Measurements from ENCODE around the gene RYR2.

The RYR2 gene

DNA sequence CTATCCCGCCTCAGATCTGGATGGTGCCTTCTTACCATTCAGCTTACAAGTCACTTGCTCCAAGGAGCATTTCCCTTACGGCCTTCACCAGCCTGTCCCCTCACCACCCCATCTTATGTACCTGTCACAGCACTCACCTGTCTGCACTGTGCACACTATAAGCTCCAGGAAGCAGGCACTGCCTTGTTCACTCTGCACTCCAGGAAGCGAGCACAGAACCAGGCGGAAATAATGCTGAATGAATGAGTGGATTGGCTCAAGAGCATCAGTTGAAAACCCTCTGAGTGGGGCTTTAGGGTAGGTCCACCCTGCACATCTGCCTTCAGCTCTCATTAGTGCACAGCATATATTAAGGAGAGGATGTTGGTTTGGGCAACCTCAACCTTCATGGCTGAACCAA, 8.9 kb upstream of the RYR2 start:
- DNase-seq: no peak

DNA sequence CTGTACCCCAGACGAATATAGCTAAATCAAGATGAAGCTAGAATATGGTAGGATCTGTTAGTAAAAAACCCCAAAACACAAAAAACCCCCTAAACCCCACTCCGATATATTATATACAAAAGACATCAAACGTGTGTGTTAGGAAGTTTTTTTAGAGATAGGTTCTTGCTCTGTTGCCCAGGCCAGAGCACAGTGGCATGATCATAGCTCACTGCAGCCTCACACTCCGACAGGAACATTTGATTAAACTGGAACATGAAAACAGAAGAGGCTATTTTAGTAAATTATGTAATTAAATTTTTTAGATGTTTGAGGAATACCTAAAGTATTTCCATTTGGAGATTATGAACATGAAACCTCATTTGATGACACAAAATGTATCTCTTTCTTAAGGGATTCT, 8.2 kb upstream of the RYR2 start:
- no peak for DNase-seq

DNA sequence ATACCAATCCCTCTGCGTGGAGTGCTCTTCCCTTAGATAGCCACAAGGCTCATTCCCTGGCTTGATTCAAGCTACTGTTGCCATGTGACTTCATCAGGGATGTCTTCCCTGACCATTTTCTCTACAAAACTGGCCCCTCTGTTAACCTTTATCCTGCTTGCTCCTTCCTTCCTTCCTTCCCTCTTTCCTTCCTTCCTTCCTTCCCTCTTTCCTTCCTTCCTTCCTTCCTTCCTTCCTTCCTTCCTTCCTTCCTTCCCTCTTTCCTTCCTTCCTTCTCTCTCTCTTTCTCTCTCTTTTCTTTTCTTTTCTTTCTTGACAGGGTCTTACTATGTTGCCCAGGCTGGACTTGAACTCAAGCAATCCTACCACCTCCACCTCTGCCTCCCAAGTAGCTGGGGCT, 6.2 kb upstream of the RYR2 start:
- DNase-seq: no peak

DNA sequence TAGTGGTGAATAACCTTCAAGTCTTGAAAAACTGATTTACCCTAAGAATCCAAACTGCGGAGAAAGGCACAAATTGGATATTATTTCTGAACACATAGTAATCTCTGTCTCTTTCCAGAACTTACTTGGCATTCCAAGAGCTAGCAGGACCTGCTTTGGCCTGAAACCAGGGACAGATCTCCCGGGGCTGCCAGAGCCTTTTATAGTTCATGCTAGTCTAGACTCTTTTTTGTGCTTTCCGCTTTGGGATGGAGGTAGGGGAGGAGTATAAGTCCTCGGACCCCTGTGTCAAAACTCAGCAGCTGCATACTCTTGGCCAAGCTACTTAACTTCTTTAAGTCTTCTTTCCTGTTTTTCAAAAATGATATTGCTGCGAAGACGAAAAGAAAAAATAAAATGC, 3.8 kb upstream of the RYR2 start:
- DNase-seq: no peak

DNA sequence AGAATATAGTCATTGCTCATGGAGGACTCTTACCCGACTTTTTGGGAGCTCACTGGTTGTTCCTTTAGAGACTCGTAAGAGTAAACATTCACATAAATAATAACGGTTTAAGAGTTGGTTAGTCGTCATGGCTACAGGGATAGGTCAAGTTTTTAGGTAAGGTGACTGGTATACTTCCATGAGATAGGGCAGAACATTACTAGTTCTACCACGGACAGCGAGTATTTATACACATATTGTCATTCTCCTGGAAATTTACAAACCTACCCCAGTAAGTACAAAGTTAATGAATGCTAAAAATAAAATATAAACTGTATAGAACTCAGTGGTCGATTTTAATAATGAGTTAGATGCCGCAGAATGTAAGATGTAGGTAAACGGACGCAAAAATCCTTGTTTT, 1.2 kb upstream of the RYR2 start:
- DNase-seq: no peak

DNA sequence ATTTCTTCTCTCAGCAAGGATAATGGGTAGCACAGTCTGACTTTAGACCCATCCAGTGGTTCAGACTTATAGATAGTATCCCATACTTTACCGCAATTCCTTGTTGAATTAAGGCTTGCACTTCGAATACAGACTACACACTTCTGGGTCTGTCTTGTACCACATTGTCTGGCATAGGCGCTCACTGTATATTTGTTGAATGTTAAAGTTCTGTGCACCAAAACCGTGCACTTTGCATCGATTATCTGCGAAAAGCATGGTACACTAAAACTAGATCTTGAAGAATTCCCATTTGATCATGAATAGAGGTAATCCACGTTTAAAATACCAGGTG, 556 bp upstream of the RYR2 start:
- no peak for DNase-seq

DNA sequence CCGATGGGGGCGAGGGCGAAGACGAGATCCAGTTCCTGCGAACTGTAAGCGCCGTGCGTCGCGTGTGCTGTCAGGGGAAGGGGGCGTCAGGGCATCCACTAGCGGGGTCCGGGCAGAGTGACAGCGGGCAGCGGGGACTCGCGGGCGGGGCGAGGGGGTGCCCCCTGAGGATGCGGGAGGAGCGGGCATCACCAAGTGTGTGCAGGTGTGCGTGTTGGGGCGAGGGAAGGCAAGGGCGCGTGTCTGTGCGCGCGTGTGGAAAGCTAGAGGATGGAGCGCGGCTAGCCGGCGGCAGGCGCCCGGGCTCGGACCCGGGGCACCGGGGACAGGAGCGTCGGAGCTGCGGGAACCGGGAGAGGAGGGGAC, 525 bp downstream of the RYR2 start:
- no peak for DNase-seq

DNA sequence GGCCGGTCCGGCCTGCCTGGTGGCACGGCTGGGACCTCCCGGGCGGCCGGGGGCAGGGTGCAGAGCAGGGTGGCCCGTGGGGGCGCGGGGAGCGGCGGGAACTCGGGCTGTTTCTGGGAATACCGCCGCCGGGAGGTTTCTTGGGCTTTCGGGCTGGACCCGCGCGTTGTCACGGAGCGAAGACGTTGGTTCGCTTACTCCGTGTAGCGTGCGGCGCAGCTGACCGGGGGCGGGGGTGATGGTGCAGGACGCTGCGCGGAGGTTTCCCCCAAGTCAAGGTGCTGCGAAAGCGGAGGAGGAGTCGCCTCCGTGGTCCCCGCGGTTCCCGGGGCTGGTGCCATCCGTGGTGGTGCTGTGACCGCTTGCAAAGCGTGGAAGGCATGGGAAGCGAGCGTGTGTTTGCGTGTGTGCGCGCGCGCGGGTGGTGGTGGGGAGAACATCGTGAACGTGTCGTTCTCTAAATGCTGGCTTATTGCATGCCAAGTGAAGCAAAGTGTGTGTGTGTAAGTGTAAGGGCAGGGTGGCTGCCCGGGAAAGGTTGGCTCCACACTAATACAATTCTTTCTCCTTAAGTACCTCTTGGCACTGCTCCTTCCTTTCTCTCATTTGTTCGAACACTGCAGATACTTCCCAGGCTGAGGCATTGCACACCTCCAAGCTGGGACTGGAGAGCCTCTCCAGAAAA, 1.1 kb downstream of the RYR2 start:
- no peak for DNase-seq

DNA sequence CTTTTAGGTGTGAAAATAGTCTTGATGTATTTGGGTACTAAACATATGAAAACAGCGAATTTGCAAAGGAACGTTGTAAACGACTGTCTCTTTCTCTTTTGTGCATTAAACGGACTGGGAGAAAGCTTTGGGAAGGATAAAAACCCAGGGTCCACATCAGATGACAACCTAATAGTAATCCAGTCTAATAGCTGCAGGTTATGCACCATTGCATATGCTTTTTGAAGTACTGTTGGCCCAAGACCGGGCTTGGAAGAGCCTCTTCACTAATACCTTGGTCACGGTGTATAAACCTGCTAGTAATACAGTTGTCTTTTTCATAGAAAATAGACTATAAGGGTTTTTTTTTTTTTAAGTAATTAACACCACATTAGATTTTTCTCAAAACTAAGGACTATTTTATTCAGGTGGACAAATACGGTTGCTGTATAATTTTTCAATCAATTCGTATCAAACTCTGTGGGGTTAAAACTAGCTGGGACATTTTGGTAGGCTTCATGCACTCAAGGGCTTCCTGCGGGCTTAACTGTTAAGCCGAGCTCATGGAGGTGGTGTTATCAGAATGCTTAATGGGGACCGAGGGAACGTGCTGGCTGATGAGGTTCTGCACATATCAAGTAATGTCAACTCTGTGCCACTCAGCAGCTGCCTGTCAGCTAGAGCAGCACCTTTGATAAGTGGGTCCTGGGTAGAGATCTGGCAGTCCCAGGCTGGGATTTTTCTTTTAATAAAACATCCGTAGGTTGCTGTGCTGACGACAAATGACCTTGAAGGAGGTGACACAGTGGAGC, 2.1 kb downstream of the RYR2 start:
- DNase-seq: no peak

DNA sequence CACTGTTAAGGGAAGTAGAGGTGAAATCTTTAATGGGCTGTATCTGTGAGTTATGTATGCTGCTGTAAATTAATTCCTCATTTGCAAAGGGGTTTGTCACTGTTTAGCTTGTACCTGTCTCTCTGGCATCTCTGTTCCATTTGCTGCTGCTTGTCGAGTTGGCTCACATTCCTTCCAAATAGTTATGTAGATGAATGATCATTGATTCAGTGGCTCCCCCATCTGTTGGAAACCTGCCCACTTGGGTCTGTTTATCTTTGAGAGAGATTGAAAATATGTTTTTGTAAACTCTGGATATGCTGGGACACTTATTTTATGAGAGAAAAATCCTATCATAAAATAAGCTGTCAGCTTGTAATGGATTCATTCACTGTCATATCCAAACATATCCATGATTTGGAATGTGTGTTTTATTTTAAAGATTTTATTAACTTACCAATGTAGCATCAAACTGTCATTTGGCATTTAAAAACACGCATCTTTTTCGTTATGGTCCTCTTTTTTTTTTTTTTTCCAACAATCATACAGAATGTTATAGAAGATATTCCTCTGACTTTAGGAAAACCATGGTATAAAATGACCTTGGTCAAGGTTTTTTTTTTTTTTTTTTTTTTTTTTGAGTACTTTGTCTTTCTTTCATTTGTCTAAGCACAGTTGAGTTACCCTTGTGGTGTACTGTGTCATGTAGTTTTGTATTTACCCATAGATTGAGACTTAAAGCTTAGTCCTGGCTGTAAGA, 3.5 kb downstream of the RYR2 start:
- no peak for DNase-seq

DNA sequence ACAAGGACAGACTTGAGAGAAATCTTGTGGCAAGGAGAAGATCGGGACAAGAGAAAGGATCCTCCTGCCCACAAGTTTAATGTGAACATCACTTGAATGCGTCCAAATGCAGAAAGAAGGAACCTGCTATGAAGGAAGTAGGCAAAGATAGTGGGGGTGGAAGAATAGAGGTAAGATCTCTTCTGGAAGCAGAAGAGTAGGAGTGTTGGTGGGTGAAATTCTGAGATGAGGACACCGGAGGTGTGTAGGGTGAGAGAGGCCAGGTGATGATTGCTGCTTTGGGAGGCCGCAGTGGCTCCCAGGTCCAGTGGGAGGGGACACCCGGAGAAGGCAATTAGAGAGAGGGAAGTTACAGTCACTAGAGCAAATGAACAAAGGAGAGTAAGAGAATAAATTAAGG, 6.8 kb downstream of the RYR2 start:
- no peak for DNase-seq

DNA sequence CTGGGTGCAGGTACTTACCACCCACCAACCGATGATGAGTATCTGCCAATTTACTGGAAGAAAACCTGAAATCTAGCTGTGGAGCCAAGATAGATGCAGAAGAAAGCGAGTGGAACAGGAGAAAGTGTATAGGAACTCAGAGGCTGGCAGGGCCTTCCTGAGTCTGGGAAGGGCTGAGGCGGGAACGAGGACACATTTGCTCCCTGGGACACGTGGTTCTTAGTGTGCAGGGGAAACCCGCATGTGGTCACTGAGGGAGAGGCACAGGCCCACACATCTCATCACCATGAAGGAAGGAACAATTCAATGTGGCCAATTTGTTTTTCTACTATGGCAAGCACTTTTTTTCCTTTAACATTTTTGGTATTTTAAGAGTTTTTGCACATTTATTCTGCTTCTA, 8.2 kb downstream of the RYR2 start:
- no peak for DNase-seq

DNA sequence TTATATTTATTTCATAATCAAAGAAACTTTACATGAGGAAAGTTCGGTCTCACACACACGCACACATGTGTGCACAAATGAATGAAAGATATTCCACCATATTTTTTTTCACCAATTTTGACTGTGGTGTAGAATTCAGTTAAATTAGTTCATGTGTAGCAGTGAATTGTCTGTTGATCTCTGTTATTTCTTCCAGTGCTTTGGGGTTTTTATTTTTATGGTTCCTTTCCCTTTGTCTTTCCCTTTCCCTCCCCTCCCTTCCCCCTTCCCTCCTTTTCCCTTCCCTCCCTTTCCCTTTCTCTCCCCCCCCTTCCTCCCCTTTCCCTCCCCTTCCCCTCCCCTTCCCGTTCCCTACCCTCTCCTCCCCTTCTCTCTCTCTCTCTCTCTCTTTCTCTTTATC, 8.9 kb downstream of the RYR2 start:
- DNase-seq: no peak

DNA sequence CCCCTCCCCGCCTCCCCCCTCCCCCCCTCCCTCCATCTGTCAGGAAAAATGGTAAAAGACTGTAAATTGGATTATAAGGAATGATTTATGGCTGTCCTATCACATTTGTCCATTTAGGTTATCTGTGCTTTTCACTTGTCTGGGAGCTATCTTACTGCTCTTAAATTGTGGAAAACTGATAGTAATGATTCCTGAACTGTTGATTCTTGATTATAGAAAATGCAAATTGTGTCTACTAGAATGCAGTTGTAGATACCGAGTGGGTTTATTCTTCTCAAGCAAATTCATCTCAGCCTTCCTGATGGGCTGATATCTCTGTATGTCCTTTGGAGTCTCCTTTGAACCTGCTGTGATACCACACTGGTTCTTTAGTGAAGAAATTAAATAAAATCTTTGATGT, 12.3 kb downstream of the RYR2 start:
- DNase-seq: no peak

DNA sequence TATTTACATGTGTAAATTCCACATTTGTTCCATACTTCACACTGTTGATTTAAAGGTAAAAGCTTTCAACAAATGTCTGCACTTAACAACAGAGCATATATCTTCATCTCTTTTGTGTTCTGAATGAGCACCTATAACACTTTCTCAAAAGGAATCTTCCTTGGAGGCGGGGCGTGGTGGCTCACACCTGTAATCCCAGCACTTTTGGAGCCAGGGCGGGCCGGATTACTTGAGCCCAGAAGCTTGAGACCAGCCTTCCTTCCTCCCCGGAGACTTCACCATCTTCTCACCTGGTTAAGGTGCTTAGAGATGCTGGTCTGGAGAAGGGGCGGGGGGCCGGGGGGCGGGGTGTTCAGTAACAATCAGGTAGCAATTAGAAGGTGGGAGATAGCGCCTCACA, 16.5 kb downstream of the RYR2 start:
- no peak for DNase-seq

DNA sequence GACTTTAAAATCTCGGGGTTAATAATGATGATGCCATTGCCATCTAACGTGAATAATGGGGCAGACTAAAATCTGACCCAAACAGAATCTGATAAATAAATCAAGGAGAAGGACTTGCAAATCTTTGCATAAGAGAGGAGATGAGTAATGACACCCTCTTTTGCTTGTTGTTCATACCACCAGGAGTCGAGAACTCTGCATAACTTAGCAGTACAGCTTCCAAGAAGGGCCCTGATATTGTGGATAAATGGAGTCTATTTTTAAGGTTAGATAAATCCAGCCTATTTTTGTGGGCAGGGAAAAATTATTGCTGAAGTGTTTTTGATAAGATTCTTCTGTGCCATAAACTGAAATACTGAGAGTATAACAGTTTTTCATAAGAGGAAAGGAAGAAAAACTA, 17.3 kb downstream of the RYR2 start:
- no peak for DNase-seq

DNA sequence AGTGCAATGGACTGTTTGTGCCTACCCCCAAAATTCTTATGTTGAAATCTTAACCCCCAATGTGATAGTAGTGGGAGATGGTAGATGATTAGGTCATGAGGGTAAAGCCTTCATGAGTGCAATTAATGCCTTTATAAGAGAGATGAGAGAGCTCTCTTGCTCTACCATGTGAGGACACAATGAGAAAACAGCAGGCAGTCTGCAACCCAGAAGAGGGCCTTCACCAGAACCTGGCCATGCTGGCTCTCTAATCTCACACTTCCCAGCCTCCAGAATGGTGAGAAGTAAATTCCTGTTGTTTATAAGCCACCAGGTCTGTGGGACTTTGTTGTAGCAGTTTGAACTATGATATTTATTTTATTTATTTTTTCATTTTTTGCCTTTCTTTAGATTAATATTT, 21.0 kb downstream of the RYR2 start:
- DNase-seq: no peak

DNA sequence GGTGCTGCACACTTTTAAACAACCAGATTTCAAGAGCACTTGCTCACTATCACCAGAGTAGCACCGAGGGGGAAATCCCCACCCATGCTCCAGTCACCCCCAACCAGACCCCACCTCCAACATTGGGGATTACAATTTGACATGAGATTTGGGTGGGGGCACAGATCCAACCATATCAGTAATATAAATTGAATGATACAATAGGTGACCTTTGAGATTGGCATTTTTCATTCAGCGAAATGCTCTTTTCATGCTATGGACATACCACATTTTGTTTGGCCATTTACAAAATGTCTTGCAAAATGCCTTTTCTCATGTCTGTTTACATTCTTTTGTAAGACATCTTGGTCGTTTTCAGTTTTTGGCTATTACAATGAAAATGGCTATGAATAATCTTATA, 23.9 kb downstream of the RYR2 start:
- no peak for DNase-seq

DNA sequence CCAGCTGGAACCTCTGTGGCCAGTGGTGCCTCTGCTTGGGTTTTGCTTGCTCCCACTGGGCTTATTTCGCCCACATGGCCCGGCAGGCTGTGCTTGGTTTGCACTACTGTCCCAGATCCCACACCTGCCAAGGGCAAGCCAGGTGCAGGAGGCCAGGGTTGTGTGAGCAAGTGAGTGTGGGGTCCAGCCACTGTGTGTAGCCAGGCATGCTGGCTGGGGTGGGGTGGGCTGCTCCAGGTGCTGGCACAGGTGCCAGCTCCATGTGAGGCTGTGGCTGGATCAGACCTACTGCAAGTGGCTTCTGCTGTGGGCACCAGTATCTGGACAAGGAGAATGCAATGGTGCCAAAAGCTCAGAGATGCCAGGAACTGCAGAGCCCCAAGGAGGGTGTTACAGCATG, 28.5 kb downstream of the RYR2 start:
- no peak for DNase-seq

DNA sequence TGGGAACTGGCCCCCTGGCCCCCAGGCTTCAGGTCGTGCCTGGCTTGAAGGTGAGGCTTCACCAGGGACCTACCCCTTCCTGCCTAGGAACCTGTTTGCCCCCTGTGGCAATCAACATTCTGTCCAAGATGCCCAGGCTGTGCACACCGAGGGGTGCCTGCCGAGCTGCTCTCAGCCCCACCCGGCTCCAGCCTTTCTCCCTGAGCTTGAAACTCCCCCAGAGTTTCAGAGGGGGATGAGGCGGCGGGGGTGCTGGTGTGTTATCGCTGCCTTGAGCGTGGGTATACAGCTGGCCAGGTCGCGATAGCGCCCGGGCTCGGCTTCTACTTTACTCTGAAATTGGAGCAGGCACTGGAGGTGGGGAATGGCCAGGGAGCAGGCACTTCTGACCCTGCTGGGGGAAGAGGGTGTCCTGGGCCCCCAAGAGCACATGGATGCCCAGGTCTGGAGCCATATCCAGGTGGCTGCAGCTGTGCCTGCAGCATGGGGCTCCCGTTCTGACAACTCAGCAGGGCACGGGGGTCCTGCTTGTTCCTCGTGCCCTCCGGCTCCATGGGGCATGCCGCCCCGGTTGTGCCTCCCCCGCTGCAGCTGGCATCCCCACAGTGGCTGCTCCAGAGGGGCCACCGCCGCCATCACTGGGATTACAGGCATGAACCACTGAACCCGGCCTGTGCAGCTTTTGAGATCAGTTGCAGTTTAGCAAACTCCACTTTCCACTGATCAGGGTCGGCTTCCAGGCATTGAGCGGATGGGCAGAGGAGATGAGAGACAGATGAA, 29.8 kb downstream of the RYR2 start:
- DNase-seq: no peak

DNA sequence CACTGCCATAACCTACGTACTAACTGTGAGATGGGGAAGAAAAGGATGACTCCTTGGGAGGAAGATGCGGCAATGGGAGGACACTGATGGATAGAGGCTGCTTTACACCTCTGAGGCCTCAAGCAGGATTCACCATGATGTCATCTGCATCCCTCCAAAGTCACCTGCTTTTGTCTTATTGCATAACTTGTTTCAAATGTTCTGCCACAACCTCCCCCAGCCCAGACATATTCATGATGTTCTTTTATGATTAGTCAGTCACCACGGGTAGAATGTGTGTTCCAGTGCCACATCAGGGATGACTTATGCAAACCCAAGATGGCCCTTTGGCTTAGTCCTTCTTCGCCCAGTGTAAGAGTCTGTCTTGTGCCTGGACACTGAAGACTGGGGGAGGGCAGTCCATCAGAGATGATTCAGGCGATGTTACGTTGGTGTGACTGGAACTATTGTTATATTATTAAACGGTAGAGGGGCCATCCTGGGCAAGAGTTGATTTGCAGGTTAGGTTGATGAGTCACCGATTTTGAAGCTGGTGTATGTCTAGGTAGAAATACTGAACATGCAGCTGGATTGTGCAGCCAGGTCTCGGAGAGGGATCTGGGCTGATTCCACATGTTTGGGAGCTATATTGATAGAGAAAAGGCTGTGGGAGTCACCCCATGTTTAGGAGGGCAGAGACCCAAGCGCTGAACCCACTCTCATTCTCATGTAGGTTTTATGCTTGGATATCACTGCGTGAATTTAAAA, 32.6 kb downstream of the RYR2 start:
- DNase-seq: no peak

DNA sequence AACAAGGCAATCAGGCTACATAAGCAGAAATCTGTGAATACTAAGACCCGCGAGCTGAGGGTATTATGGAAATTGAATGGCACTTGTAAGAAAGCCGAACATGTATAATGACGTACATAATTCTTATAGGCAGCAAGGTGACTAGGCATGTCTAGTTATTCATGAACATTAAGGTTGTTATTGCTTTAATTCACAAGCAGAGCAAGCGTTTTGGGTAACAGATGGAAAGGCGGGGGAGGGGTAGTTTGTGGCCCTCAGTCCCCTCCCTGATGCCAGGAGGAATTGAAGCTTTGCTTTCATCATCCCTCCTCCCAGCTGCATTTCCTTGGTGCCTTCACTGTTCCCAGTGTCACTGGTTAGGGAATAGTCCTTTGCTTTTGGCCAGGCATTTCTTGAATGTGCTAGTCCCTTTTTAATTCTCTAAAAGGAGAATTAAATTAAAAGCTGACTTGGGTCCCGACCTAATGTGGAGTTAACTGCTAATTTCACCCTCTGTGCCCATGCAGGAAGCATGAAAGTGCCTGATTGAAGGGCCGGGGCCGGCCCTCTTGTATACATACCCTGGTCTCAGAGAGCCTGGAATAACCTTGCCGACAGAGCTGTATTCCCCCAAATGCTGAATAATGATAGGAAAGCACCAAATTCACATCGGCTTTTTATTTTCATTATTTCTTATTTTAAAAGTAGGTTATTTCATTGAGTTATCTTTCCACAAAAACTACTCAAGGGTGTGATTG, 42.5 kb downstream of the RYR2 start:
- DNase-seq: no peak
